Spleen (tissue), 11 donors: ENCODE results near the gene NAA40. TPM values are rescaled to one million over a fixed set of nuclear protein-coding genes. Genes with fewer than 3 reads are reported as not detected.
"Not testable (repeated sequence)": the region's sequence is repeated elsewhere in the genome, so short reads cannot be mapped to it uniquely, and the experiment has no call there.

Source experiments
- DNase-seq: peaks from one replicate; pipeline ENCODE4 v3.0.0-alpha.2; 2020
- H3K27ac ChIP-seq, 8 donors: fragments of 200-600 bp; sonication (generic) in 7 of 8; 1 replicate in 4 of 8; 2 replicates in 4 of 8; pipeline versions ENCODE4 v1.5.0 to v1.8.0; 2016 to 2021; ENCODE audit warnings: inconsistent platforms in 4 of 8, mild to moderate bottlenecking in 4 of 8, moderate library complexity in 1 of 8
- H3K27me3 ChIP-seq, 7 donors: fragments of 200-600 bp; sonication (generic) in 6 of 7; replicated peaks in 1 of 7; 1 replicate in 4 of 7; 2 replicates in 3 of 7; pipeline versions ENCODE4 v1.5.0 to v1.8.0; 2016 to 2021; ENCODE audit warnings: inconsistent platforms in 3 of 7, mild to moderate bottlenecking in 1 of 7
- H3K36me3 ChIP-seq, 6 donors: fragments of 200-600 bp; sonication (generic) in 5 of 6; 1 replicate in 4 of 6; 2 replicates in 2 of 6; pipeline versions ENCODE4 v1.5.0 to v1.8.0; 2016 to 2021; ENCODE audit warnings: inconsistent platforms in 2 of 6
- H3K4me1 ChIP-seq, 6 donors: fragments of 200-600 bp; sonication (generic) in 5 of 6; 1 replicate in 3 of 6; 2 replicates in 3 of 6; pipeline versions ENCODE4 v1.5.0 to v1.8.0; 2016 to 2021; ENCODE audit warnings: inconsistent platforms in 3 of 6
- H3K4me3 ChIP-seq, 8 donors: fragments of 200-600 bp; sonication (generic) in 7 of 8; 1 replicate in 4 of 8; 2 replicates in 4 of 8; pipeline versions ENCODE4 v1.5.0 to v1.8.0; 2016 to 2021; ENCODE audit warnings: inconsistent platforms in 4 of 8, mild to moderate bottlenecking in 4 of 8, moderate library complexity in 2 of 8
- H3K9me3 ChIP-seq, 8 donors: fragments of 200-600 bp; sonication (generic) in 7 of 8; 1 replicate in 4 of 8; 2 replicates in 4 of 8; pipeline versions ENCODE4 v1.5.0 to v1.8.0; 2016 to 2021; ENCODE audit warnings: inconsistent platforms in 4 of 8
- CTCF ChIP-seq, 11 experiments: fragments of 200-600 bp in 7 of 11; fragments of 450-650 bp in 4 of 11; sonication (generic) in 4 of 11; IDR thresholded peaks in 8 of 11; conservative IDR thresholded peaks in 3 of 11; 1 replicate in 7 of 11; 2 replicates in 4 of 11; pipeline versions ENCODE4 v1.4.0 to v1.8.0; 2016 to 2021; ENCODE audit warnings: antibody characterized with exemption in 11 of 11, inconsistent platforms in 4 of 11, mild to moderate bottlenecking in 1 of 11
- POLR2A ChIP-seq, 3 donors: fragments of 450-650 bp; IDR thresholded peaks; one replicate each; pipeline ENCODE4 v1.5.1; 2017; ENCODE audit warnings: antibody characterized with exemption in 3 of 3, mild to moderate bottlenecking in 1 of 3
- POLR2AphosphoS5 ChIP-seq, 3 donors: sonication (generic); formaldehyde crosslinking; IDR thresholded peaks; one replicate each; pipeline ENCODE4 v1.5.1; 2017; ENCODE audit warnings: antibody characterized with exemption in 3 of 3
- WGBS, 5 donors: extraction: QIAGEN DNeasy Blood & Tissue Kit in 3 of 5; methylation state at CpG; one replicate each; pipeline versions ENCODE4 v1.1.5 to v1.1.7; 2013 to 2018; 5-methylcytosine and 5-hydroxymethylcytosine counted together
- intact Hi-C: fragments of 100-400 bp; cut with DNase I; formaldehyde crosslinking; loops from one replicate; pipeline ENCODE4 v1.15.0; 2023; ENCODE audit warnings: low total_unique reads
- polyA plus RNA-seq, 3 donors: library from polyadenylated mRNA; stranded (reverse); fragments of 200-250 nt; gene quantifications; one replicate each; pipeline ENCODE4 v1.2.1, GENCODE V29; 2013
- total RNA-seq, 7 donors: library from RNA; depleted of rRNA in 3 of 7; stranded (reverse); fragments of >200 nt in 3 of 7; fragmentation: NEBNext Ultra II Directional in 4 of 7; extraction: Animal tissue kit (Norgen Biotek cat#: 25700) in 4 of 7; gene quantifications; one replicate each; pipeline versions ENCODE4 v1.1.0 to v1.2.1, GENCODE V29; 2016 to 2021
- donor health status: healthy with polysubstance abuse.
- donor health status: DM: no; HTN: no; CAD: no; lungs with moderate emphysema.
- donor health status: DM: no; HTN: no; CAD: no.
- donor health status: Bipolar disorder and iron deficiency.
- donor health status: healthy.
- donor health status: DM: no; HTN: no; CAD: no.
- donor health status: DM: yes; HTN: yes; CAD: no.

The NAA40 gene
- total and polyA plus RNA-seq, 10 donors = 12.1 to 45.4 (median 30.2) TPM

DNA sequence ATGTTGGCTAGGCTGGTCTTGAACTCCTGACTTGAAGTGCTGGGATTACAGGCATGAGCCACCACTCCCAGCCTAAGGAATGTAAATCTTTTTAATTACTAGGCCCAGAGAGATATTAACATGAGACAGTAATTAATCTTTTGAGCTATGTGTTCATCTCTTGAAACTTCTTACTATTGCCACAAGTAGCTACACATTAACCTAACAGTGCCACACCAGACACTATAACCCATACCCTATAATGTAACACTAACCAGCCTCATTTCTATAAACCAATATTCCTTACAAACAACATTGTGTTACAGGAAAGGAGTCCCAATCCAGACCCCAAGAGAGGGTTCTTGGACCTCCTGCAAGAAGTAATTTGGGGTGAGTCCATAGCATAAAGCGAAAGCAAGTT, 27.6 kb downstream of the NAA40 start:
- DNase-seq = no peak
- intact Hi-C loops = no loop called here
- H3K36me3 ChIP-seq = no peaks in the 10 kb centered on the region
- peaks cover 0 to 9% (median 8%) of the 10 kb centered on the region in 6 donors for H3K4me1 ChIP-seq
- peaks cover 0 to 12% (median 0%) of the 10 kb centered on the region in 7 donors for H3K27me3 ChIP-seq
- 92 to 100% (median 100%) methylated on average over 1 of the region's 1 CpG for whole genome bisulfite sequencing, 5 donors
- no peak overlapping the region for H3K27ac ChIP-seq
- TF ChIP-seq POLR2A (IDR thresholded peaks at IDR 0.05) (no peak), POLR2AphosphoS5 (IDR thresholded peaks at IDR 0.05) (no peak), CTCF (IDR thresholded peaks at IDR 0.05 in 8 of 11, conservative IDR thresholded peaks at IDR 0.05 in 3 of 11) (no peak)
- no peaks in the 10 kb centered on the region for H3K9me3 ChIP-seq
- no peak overlapping the region for H3K4me3 ChIP-seq

DNA sequence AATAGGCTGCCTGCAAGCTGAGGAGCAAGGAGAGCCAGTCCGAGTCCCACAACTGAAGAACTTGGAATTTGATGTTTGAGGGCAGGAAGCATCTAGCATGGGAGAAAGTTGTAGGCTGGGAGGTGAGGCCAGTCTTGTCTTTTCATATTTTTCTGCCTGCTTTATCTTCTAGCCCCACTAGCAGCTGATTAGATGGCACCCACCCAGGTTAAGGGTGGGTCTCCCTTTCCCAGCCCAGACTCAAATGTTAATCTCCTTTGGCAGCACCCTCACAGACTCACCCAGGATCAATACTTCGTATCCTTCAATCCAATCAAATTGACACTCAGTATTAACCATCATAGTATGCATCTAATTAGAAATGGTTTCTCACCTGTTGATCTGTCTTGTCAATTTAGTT, 30.7 kb downstream of the NAA40 start:
- H3K27me3 ChIP-seq = peaks cover 0 to 13% (median 0%) of the 10 kb centered on the region in 7 donors
- WGBS, 5 donors = 85 to 100% (median 93%) methylated on average over 2 of the region's 2 CpGs
- H3K4me3 ChIP-seq = no peak overlapping the region
- no peak for DNase-seq
- no peaks in the 10 kb centered on the region for H3K36me3 ChIP-seq
- H3K9me3 ChIP-seq = no peaks in the 10 kb centered on the region
- intact Hi-C loops = no loop called here
- H3K27ac ChIP-seq = no peak overlapping the region
- H3K4me1 ChIP-seq = peaks cover 0 to 8% (median 4%) of the 10 kb centered on the region in 6 donors
- TF ChIP-seq CTCF (IDR thresholded peaks at IDR 0.05 in 8 of 11, conservative IDR thresholded peaks at IDR 0.05 in 3 of 11) (no peak), POLR2AphosphoS5 (IDR thresholded peaks at IDR 0.05) (no peak), POLR2A (IDR thresholded peaks at IDR 0.05) (no peak)

DNA sequence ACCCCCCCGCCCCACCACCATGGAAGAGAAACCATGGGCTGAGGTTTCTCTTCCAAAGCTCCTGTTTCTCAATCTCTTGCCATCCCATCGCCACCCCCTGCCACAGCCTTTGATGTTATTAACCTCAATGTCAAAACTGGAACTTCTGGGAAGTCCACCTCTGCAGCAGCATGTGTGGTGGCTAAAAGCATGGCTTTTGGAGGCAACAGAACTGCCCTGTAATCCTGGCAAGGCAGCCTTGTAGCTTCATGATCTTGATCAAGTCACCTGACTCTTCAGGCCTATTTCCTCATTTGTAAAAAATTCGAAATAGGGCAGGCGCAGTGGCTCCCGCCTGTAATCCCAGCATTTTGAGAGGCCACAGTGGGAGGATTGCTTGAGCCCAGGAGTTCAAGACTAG, 32.1 kb downstream of the NAA40 start:
- TF ChIP-seq POLR2AphosphoS5 (IDR thresholded peaks at IDR 0.05) (no peak), CTCF (IDR thresholded peaks at IDR 0.05 in 8 of 11, conservative IDR thresholded peaks at IDR 0.05 in 3 of 11) (no peak), POLR2A (IDR thresholded peaks at IDR 0.05) (no peak)
- peaks cover 8 to 19% (median 15%) of the 10 kb centered on the region in 6 donors for H3K4me1 ChIP-seq
- H3K4me3 ChIP-seq = no peak overlapping the region
- H3K9me3 ChIP-seq = no peaks in the 10 kb centered on the region
- intact Hi-C loops = no loop called here
- WGBS, 5 donors = 59 to 72% (median 64%) methylated on average over 5 of the region's 5 CpGs
- no peak for DNase-seq
- peaks cover 0 to 2% (median 0%) of the 10 kb centered on the region in 6 donors for H3K36me3 ChIP-seq
- H3K27me3 ChIP-seq = peaks cover 0 to 13% (median 0%) of the 10 kb centered on the region in 7 donors
- no peak overlapping the region for H3K27ac ChIP-seq

GRCh38 chr11:63973912-63974258, 35.1 kb downstream of the NAA40 start:
- H3K9me3 ChIP-seq, intact Hi-C loops: not testable (repeated sequence)
- peak overlapping the region in 5 of 8 donors; percentile 91 to 99 (median 96) for H3K4me3 ChIP-seq

More at GRCh38 chr11:63973912-63974258, 35.1 kb downstream of the NAA40 start:
- DNase-seq = not testable (repeated sequence)
- peaks cover 17 to 39% (median 31%) of the 10 kb centered on the region in 6 donors for H3K4me1 ChIP-seq
- H3K36me3 ChIP-seq = peaks cover 0 to 17% (median 2%) of the 10 kb centered on the region in 6 donors
- H3K27ac ChIP-seq = peak overlapping the region in 4 of 8 donors; percentile 93 to 98 (median 97)
- 66 to 73% (median 67%) methylated on average over 18 of the region's 18 CpGs for WGBS, 5 donors
- peaks cover 0 to 13% (median 0%) of the 10 kb centered on the region in 7 donors for H3K27me3 ChIP-seq
